ENCODE measurements around the gene HIBCH. TPM values are rescaled to one million over a fixed set of nuclear protein-coding genes. Genes with fewer than 3 reads are reported as not detected.

HIBCH gene
- total RNA-seq, 2 experiments from 2014 or later = 15.6 to 17.5 TPM

DNA sequence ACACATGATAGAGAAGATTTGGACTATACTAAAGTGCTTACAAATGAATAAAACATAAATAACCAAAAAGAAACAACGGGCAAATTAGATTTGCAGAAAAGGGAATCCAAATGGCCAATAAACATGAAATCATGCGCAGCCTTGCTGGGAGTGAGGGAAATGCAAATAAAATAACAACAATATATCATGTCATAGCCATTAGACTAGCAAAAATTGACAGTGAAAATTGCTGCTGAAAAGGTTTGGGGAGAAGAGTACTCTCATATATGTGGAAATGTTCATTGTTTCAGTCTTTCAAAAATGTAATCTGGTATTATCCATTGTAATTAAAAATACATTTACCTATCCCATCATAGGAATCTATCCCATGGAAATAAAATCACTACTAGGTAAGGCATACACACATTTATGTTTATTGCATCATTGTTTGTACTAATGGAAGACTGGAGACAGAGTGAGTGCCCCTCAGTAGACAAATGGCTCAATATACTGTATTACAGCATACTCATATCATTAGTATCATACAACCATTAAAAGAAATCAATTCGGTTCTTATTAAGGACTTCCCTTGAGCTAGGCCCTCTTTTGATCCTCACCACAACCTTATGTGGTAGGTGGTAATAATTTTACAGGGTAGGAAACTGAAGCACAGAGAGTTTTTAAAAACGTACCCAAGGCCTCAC lies 163.0 kb downstream of the HIBCH start:
- Mint-ChIP-seq H3K27ac (no peak overlapping the region), H3K4me1 (no peaks in the 10 kb centered on the region), H3K27me3 (peaks cover 4% of the 10 kb centered on the region), H3K4me3 (no peak overlapping the region), H3K9me3 (no peaks in the 10 kb centered on the region), H3K36me3 (no peaks in the 10 kb centered on the region)
- ATAC-seq (ENCODE audit: low read depth) = no peak
- POLR2A ChIA-PET = no interaction called here
- DNase-seq = no peak

Other genes with a start within 250 kb of the HIBCH start
- gene INPP1, start 23.8 kb upstream of the HIBCH start, total RNA-seq = 1 to 10 TPM; 8.7 to 9.7 TPM
- 10 to 100 TPM; 51.3 to 56.7 TPM for gene MFSD6, start 88.5 kb upstream of the HIBCH start, total RNA-seq
- 10 to 100 TPM; 16.2 to 23.1 TPM for gene NEMP2, start 214.9 kb upstream of the HIBCH start, total RNA-seq

Data from activated naive CD8-positive, alpha-beta T cell treated with anti-CD3 and anti-CD28 coated beads, Interleukin-2, amount 10 ng/mL, durations not matched to agents 7 days and 5 days (primary cell).